Esophagus mucosa (tissue), 1 donor: ENCODE data around the gene RTN4. TPM values are rescaled to one million over a fixed set of nuclear protein-coding genes. Genes with fewer than 3 reads are reported as not detected.

Source experiments
- ATAC-seq: fragments of 200-7000 bp; cut with Tn5 transposase; one replicate; pipeline ENCODE4 v1.9.1; 2020
- total RNA-seq: library from RNA; stranded (reverse); gene quantifications from one replicate; pipeline ENCODE4 v1.2.4, GENCODE V29; 2023
- donor health status: DM: yes; HTN: yes; CAD: no.

The RTN4 gene
- total RNA-seq, 1 donor from 2014 or later = 137 TPM

GRCh38 chr2:54949431-54949830, 100.8 kb downstream of the RTN4 start:
- ATAC-seq = no peak

GRCh38 chr2:54948120-54948519, 102.1 kb downstream of the RTN4 start:
- ATAC-seq = no peak

DNA sequence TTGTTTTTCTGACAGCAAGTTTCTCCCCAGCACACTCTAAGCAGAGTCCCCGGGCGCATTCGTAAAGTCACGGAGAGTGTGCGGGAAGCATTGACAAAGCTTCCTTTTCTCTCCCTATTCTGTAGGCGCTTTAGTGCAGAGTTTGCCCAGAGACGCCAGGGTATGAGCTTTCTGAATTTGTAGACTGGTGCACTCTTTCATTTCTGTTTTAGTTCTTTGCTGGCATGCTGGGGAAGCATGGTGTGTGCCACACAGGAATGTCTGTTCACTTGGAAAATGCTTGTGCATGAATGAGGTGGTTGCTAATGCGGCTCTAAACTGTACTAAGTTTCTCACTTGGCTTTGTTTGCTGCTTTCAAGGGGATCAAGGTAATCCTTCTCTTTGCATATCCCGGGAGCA, 102.6 kb downstream of the RTN4 start:
- no peak for ATAC-seq

DNA sequence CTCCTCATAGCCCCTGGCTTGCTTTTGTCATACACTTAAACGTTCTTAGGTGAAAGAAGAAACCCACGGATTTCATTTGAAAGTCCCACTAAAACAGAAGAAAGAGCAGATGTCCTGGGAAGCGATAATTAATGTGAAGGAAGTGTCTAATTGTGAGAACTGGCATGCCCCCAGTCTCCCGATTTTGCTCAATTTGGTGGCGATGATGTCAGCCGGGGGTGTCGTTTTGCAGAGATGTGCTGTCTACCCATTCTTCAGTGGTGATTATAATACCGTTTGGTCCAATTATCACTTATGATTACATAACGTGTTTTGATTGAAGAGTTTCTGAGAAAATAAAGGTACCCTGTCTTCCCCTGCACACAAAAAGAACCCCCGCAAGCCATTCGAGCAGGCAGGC, 103.1 kb downstream of the RTN4 start:
- ATAC-seq = no peak

DNA sequence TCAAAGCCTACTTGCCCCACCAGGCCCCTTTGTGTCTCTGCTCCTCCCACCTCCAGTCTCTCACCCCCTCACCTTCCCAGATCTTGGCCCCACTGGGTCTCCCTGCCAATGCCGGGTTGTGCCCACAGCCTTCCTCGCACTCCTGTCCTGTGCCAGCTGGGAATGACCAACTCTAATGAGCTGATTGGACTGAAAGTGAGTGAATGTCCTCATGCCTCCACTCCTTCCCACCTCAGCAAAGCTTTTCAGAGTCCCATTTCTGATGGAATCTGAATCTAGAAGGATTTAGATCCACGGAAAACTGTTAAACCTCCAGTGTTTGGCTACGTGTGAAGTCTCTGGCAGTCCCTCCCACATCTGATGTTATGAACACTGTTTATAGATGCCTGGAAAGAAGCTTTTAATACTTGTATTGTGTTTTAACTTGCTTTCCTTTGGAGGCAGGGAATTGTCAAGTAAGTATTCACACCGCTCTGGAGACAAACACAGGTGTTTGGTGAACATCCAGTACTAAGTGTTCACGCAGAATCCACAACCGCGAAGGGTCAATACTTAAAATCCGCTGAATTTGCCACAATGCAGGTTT, 103.9 kb downstream of the RTN4 start:
- no peak for ATAC-seq

GRCh38 chr2:54945391-54946219, 104.6 kb downstream of the RTN4 start:
- ATAC-seq = peak; percentile 96

DNA sequence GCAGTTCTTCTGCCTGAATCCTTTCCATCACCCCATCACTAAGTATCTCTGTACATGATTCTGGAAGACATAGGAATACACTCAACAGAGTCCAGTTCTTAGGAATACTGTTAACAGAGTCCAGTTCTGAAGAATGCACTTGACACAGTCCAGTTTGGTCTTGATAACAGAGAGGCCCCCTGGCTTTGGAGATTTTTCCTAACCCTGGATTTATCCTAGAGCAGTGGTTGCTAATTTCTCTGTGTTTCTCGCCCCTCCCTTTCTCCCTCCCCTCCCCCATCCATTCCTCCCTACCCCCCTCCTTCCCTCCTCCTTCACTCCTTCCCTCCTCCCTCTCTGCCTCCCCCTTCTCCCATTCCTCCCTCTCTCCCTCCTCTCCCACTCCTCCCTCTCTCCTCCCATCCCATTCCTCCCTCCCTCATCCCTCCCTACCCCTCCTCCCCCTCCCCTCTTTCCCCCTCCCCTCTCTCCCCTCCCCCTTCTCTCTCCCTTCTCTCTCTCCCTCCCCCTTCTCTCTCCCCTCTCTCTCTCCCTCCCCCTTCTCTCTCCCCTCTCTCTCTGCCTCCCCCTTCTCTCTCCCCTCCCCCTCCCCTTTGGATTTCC, 105.4 kb downstream of the RTN4 start:
- ATAC-seq = no peak

- ATAC-seq = peak; percentile 19
Observed at GRCh38 chr2:54942373-54942772, 107.9 kb downstream of the RTN4 start.

DNA sequence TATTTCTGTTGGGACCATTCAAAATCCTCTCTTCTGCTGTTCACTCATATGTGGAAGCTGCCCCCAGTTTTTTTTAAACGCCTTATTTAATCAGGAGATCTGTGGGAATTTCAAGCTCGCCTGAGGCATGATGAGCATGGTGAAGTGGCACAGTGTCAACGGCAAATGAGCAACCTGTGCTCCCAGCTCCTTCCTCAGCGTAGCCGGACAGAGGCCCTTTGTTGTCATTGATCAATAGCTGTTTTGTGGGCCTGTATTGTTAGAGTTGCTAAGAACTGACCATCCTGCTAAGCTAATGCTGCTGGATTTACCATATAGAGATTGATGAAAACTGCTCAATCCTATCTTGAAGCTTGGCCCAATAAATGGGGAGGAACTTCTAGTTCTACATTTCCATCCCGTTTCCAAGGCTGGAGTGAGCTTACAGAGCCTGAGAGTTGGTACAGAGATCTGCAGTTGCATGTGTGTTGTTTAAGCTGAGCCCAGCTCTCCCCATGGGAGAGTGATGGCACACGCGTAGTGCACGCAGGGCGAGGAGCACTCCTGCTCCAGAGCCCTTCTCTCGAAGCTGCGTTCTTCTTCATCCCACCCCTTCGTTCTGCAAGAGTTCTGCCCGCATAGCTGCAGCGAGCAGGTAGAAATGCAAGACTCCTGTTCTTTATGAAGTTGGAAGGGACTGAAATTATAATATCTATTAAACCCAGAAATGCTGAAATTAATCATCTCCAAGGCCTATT, 108.8 kb downstream of the RTN4 start:
- no peak for ATAC-seq

DNA sequence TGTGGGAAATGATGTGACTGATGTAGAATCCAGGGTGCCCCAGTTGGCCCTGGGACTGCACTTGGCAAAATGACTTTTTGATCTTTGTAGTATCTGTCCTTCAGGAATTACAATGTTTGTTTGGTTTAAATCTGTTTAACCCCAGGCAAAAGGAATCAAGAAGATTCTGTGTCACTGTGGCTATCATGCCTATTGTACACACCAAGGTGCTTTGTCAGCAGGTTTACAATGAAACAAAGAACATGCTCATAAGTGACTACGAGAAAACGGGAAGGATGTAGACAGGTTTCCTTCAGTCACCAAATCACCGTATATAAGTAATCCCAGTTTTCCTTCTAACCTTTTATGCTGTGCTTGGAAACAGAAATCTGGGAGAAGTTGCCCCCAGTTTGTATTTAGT, 109.5 kb downstream of the RTN4 start:
- peak; percentile 21 for ATAC-seq

DNA sequence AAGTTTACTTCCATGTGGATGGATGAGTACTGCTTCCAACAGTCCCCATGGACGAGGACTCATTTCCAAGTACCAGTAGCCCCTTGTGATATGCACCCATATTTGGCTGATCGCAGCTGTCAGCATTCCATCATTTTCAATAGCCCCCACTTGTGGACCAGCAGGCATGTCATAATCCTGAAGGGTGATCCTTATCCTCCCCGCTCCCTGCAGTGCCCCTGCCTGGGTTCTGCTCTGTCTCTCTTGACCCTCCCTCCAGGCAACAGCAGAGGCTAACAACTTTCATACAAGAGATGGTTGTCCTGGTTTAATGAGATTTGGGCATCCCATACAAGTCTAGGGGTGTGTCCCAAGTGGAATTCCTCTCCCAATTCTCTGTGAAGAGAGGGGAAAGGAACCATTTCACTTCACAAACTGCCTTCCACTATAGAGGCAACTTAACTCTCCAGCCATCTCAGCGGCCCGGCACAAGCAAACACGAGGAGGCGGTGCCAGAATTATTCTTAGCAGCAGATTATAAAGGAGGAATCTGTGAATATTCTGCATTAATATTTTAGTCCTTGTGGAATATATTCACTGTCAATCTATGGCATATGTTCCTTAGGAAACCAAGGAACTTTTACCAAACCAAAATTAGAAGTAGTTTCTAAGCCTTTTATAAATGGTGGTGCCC, 110.7 kb downstream of the RTN4 start:
- no peak for ATAC-seq

- peak; percentile 67 for ATAC-seq
Observed at GRCh38 chr2:54936766-54937165, 113.5 kb downstream of the RTN4 start.

DNA sequence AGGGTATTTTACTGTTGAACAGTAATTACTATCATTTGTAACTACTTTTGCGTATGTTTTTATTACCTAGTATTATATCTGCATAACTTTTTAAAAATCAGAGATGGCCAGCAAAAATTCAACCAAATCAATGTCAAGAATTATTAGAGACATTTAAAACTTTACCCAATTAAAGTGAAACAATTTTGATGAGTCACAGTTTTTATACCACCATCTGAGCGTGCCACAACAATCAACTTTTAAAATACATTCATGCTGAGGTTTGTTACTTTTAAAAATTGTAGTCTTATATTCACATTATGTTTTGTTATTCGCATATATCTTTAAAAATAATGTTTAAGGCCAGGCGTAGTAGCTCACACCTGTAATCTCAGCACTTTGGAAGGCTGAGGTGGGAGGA, 114.9 kb downstream of the RTN4 start:
- ATAC-seq = no peak

- ATAC-seq = no peak
Observed at GRCh38 chr2:54931473-54931872, 118.8 kb downstream of the RTN4 start.

DNA sequence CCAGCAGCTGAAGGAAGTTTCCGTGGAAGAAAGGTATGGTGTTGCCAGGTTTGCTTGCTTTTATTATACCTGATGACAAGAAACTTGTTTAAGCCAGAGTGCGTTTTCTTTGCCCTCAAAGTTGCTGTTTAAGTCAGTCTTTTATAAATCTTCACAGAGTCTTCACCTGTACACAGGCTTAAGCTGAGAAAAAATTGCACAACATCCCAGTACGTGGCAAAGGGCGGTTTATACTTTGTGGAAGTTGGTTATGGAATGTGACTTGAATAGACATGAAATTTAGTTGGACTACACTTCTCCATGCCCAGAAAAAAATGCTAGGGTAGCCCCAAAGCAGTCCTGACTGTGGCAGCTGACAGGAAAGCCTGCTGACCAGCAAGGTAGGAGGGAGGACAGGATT, 121.5 kb downstream of the RTN4 start:
- peak; percentile 85 for ATAC-seq

GRCh38 chr2:54927751-54928615, 122.3 kb downstream of the RTN4 start:
- peak; percentile 8 for ATAC-seq

DNA sequence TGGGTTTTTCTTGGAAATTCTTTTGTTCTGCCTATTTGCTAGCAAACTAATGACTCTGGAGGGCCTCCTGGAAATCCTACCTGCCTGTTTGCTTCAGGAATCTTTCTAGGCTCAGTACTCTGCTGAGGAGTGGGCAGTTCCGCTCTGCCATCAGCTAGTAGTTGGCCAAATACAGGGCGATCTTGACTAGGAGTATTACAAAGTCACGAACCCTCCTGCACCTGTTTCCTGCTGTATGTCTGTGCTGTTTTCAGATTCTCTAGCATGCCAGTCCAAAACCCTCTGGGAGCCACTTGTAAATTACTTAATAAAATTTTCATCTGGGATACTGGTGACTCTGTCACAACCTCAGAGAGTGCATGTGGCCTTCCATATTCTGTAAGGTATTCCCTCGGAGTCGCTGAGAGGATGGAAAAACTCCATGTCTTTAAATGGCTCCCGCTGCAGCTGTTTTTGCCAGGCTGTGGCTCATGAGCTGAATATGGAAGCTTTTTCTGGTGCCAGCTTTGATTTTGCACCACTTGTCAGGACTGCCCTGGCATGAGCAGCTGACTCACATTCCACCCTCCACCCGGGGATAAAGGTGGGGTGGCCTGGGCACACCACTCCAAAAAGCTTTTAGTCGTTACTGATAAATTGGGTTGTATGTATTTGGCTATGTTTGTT, 123.0 kb downstream of the RTN4 start:
- no peak for ATAC-seq

- no peak for ATAC-seq
Observed at GRCh38 chr2:54925022-54925421, 125.2 kb downstream of the RTN4 start.

DNA sequence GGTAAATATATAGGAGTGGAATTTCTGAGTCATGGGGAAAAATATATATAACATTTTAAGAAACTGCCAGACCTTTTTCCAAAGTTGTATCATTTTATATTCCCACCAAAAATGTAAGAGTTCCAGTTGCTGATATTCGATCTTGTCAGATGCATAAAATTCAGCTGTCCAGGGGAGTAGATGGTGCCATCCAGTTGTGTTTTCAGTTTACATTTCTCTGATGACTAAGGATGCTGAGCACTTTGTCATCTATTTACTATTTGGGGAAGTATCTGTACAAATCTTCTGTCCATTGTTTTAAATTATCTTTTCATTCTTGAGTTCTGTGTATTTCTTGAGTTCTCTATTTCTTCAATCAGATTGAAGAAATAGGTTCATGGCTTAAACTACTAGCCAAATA, 126.1 kb downstream of the RTN4 start:
- no peak for ATAC-seq
